ENCODE results near the gene DNMBP.

GRCh38 chr10:99994801-99995200 is 14.9 kb downstream of the DNMBP start:
- TF ChIP-seq, protein P1, sequence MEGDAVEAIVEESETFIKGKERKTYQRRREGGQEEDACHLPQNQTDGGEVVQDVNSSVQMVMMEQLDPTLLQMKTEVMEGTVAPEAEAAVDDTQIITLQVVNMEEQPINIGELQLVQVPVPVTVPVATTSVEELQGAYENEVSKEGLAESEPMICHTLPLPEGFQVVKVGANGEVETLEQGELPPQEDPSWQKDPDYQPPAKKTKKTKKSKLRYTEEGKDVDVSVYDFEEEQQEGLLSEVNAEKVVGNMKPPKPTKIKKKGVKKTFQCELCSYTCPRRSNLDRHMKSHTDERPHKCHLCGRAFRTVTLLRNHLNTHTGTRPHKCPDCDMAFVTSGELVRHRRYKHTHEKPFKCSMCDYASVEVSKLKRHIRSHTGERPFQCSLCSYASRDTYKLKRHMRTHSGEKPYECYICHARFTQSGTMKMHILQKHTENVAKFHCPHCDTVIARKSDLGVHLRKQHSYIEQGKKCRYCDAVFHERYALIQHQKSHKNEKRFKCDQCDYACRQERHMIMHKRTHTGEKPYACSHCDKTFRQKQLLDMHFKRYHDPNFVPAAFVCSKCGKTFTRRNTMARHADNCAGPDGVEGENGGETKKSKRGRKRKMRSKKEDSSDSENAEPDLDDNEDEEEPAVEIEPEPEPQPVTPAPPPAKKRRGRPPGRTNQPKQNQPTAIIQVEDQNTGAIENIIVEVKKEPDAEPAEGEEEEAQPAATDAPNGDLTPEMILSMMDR (IDR thresholded peaks at IDR 0.05): no peak
- TF ChIP-seq EZH2 (IDR thresholded peaks at IDR 0.05) (no peak), EZH2phosphoT487 (IDR thresholded peaks at IDR 0.05) (no peak)

Measured in neural progenitor cell (in vitro differentiated cells).